Glomerular visceral epithelial cell (primary cell): ENCODE measurements around the gene AURKAIP1.

ENCODE experiments used
- DNase-seq: peaks from one replicate; pipeline ENCODE4 v3.0.0-alpha.2; 2016; ENCODE audit errors: extremely low spot score

The AURKAIP1 gene

GRCh38 chr1:1361233-1361981 lies 13.6 kb downstream of the AURKAIP1 start:
- no peak for DNase-seq

DNA sequence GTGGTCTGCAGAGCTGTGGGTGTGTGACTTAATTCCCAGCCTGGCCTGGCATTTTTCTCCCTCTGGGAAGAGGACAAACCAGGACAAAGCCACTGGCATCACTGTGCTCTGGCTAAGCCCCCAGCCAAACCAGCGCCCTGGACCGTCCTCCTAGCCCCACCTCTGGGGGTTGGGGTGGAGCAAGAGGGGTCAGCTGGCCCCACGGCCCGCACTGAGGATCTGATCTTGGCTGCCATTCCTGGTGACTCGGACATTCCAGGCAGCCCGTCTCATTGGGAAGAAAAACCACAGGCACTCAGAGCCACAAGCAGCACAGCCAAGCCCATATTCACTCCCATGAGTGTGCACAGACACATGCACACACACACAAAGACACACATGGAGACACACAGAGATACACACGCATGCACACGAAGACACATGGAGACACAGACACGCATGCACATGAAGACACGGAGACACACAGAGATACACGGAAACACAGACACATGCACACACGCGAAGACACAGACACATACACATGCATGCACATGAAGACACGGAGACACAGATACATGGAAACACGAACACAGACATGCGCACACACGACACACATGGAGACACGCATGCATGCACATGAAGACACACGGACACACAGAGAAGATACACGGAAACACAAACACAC lies 14.4 kb downstream of the AURKAIP1 start:
- peak; percentile 93 for DNase-seq

DNA sequence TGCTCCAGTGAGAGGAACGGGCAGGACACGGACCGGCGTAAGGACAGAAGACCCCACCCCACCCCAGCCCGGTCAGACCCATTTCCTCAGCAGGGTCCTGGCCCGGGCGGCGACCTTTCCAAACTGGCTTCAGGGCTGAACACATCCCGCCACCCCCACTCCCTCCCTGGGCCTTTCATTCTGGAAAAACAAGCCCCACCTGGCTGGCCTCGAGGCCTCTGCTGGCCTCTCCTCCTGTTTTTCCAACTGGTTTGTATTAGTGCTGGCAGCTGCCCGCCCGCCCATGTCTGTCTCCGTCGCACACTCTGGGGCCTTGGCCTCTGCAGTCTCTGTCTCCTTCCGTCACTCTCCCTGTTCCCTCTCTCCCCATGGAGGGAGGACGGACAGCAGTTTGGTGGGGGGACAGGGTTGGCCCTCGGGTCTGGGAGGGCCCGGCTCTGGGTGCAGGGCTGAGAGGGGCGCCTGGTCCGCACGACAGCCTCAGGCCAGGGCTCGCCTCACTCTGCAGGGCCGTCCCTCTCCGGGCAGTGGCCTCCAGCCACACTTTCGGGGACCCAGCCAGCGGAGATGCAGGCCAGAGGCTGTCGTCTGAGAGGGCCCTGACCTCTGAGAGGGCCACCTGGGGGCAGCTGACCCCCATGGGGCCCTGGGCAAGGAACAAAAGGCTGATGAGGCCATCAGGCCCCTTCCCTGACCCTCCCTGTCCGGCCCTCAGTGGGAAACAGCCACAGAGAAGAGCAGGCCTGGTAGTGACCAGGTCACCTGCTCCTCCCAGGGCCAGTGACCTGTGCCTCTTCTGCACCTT lies 15.1 kb downstream of the AURKAIP1 start:
- DNase-seq = peak; percentile 32

DNA sequence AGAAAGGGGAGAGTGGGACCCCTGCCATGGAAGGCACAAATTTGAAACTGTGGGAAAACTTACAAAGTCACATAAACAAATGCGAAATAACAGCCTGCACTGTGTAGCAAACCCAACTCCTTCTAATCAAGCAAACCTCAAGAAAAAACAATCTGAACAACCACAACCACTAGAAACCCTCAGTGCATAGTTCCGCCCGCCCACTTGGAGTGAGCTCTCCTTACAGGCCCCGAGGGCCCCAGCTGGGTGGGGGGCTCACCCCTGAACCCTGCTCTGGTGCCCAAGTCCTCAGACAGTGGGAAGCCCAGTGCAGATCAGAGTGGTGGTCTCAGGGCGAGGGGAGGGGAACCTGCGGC lies 15.7 kb downstream of the AURKAIP1 start:
- no peak for DNase-seq

- DNase-seq = no peak
Measured at GRCh38 chr1:1358433-1359271, 16.4 kb downstream of the AURKAIP1 start, which contains the start of gene MXRA8. Gene MXRA8 (minus strand): TSS chr1:1358555. CDS start chr1:1358504, 51 bp downstream.

GRCh38 chr1:1357871-1358432 lies 17.1 kb downstream of the AURKAIP1 start:
- no peak for DNase-seq

GRCh38 chr1:1356796-1357401 lies 18.1 kb downstream of the AURKAIP1 start:
- DNase-seq = no peak

DNA sequence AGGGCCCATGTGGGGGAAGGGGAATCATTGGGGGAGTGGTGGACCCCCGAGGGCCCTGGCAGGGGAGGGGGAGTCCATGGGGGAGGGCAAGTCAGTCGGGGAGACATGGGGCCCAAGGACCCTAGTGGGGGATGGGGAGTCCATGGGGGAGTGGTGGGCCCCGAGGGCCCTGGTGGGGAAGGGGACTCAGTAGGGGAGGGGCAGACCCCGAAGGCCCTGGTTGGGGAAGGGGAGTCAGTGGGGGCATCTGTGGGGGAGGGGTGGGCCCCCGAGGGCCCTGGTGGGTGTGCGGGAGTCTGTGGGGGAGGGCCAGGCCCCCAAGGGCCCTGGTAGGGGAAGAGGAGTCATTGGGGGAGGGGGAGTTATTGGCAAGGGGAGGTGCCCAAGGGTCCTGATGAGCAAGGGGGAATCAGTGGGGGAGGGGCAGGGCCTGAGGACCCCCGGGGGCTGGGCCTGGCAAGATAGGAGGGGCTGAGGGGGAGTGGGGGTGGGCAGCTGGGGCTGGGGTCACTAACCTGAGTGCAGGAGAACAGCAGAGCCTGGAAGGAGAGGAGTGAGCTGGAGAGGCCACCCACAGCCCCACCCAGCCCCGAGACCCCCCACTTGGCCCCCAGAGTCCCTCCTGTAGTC lies 18.7 kb downstream of the AURKAIP1 start:
- no peak for DNase-seq

DNA sequence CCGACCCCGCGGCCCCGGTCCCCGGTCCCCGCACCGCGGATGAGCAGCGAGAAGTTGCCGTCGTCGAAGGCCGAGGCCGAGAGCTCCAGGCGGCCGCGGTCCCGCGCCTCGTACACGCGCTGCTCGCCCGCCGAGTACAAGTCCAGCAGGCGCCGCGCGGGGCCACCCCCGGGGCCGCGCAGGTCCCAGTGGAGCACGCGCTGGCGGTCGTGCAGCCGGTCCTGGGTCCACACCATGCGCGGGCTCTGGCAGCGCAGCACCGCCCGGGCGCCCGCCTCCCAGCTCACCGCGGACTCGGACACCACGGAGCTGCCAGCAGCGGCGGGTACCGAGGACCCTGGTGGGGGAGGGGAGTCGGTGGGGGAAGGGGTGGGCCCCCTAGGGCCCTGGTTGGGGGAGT lies 19.6 kb downstream of the AURKAIP1 start:
- DNase-seq = no peak

- no peak for DNase-seq
Measured at GRCh38 chr1:1354271-1355247, 20.4 kb downstream of the AURKAIP1 start.

- no peak for DNase-seq
Measured at GRCh38 chr1:1353389-1354151, 21.4 kb downstream of the AURKAIP1 start.

DNA sequence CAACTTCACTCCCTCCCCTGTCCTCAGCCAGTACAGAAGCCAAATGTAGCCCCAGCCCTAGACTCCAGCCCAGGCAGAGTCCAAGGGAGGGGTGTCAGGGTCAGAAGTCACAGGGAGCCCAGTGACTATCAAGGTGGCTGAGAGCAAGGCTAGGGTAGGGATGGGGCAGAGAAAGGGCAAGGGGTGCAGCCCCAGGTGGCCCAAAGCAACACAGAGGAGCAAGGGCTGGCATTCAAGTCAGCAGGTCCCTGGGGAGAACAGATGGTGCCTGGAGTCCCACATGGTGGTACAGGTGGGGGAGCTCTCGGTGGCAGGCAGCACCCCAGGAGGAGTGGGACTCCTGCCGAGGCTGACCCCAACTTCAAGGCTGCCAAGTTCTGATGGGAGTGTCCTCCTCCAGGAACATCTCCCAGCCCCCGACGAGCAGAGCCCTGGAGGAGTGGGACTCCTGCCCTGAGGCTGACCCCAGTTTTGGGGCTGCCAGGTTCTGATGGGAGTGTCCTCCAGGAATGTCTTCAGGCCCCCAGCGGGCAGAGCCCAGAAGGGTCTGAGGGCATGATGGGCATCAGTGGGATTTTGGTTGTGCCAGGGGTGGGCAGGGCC lies 22.1 kb downstream of the AURKAIP1 start:
- DNase-seq = no peak

GRCh38 chr1:1351511-1352427 lies 23.2 kb downstream of the AURKAIP1 start:
- no peak for DNase-seq

DNA sequence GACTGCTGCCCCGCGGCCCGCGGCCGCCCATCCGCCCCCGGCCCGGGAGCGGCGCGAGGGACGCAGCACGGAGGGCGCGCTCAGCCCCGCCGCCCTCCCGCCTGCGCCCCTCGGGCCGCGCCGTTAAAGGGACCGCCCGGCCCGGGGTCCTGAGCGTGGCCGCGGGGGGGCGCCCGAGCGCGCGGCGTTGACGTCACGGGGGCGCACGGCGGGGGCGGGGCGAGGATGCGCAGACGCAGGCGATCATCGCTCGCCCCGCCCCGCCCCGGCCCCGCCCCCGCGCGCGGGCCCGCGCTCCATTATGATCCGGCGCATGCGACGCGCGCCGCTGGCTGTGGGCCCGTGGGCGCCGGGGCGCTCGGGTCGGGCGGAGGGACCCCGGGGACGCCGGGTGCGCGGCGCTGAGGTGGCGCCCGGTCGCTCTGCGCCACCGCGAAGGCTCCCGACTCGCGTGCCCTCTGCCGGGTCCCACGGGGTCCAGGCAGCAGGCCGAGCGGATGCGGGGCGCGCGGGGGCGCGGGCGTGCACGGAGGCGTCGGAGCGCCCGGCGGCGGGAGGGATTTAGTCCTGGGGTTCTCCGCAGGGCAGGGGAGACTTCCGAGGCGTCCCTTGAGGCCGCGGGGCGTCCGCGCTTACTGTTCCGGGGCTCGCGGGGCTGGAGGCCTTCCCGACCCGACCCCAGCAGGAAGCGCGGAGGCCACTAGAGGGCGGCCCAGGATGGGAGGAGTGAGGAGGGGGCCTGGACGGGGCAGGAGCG lies 25.6 kb downstream of the AURKAIP1 start, which contains the start of gene DVL1:
TSS of gene DVL1 (minus strand) at position 163 of the 757 bp plus-strand sequence. CDS start 353 bp downstream, outside the sequence.
- peak; percentile 78 for DNase-seq

- peak; percentile 53 for DNase-seq
Measured at GRCh38 chr1:1348420-1349255, 26.4 kb downstream of the AURKAIP1 start.
